Right kidney (tissue), 1 donor: ENCODE measurements around the gene TTLL5.

Source experiments
- DNase-seq: peaks from one replicate; pipeline ENCODE4 v3.0.0-alpha.2; 2016

TTLL5 gene

DNA sequence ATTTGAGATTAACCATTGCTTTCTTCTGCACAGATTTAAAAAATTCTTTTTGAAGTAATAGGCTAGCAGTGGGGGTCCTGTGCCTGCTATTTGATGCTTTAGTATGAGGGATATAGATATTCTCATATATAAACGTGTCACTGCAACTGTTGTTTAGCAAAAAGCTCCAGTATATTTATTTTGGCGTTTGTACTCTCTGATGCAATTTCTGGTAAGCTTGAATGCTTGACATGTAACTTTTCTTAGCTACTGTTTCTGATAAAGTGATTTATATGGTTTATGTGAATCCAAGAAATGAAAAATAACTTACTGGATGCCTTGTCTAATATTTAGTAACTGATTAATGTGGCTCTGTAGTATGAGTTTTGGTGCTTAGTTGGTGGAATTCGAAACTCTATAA, 77.1 kb downstream of the TTLL5 start:
- DNase-seq = no peak

DNA sequence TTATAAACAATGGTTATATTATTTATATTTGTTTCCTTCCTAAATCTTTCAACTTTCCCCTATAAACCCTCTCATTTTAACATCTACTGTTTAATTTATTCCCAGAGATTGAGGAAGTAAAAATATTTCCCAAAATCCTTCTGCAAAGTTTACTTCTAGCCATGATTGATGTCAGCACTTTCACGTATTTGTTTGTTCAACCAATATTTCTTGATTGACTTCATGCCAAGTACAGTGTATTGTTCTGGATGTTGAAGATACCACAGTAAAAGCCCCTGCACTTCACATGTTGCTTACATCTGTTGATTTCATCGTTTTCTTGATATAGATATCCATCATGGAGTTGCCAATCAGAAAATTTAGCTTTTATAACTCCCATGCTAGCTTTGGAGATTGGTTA, 81.8 kb downstream of the TTLL5 start:
- DNase-seq = no peak

DNA sequence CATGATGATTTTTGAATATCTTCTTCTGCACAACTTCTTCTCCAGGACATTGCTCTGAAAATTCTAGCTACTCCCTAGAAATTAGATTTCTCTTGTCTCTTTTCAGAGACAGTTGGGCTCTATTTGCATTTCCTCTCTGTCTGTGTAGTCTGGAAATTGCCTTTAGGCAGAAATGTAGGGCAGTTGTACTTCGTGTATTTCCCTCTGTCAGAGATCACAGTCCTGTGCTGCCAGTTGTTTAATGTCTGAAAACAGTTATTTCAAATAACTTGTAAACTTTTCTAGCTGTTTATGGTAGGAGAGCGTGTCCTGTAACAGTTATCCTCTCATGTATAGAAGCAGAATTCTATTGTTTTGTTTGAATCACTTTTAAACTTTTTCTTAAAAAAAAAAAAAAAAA, 86.9 kb downstream of the TTLL5 start:
- no peak for DNase-seq

DNA sequence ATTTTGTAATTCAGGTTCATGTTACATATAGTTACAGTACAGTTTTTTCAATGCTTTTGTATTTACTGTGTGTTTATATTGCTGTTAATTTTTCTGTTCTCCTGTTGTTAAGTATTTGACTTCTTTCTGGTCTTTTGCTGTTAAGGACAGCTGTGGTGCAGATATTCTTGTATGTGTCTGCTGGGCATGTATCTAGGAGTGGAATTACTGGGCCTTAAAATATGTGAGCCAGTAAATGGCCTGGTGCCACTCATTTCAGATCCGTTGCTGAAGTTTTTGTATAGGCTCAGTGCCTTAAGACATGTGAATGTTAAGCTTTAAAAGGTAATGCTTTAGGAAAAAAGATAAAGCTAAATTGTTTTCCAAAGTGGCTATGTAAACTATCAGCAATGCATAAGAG, 87.3 kb downstream of the TTLL5 start:
- no peak for DNase-seq

DNA sequence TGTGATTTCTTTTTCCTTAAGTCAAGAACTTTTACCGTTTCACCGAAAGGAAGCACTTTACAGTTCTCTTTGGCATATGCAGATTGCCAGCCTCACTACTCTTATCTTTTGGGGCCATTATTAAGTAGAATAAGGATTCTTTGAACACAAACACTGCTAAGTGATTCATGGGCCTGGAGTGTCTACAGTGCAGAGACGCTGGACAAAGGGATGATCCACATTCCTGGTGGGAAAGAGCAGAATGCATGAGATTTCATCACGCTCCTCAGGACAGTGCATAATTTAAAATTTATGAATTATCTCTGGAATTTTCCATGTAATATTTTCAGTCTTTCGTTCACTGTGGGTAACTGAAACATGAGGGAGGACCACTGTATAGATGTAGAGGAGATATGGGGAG, 90.2 kb downstream of the TTLL5 start:
- no peak for DNase-seq

DNA sequence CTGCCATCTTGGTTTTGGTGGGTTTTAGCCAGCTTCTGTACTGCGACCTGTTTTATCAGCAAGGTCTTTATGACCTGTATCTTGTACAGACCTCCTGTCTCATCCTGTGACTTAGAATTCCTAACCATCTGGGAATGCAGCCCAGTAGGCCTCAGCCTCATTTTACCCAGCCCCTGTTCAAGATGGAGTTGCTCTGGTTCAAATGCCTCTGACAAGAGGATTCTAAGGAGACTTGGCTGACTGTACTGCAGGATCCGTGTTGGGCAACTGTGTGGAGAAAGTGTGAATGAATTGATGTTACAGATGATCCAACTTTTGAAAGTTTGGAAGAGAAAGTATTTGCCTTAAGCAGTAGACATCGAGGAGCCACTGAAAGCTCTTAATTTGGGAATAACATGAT, 91.0 kb downstream of the TTLL5 start:
- DNase-seq = no peak

DNA sequence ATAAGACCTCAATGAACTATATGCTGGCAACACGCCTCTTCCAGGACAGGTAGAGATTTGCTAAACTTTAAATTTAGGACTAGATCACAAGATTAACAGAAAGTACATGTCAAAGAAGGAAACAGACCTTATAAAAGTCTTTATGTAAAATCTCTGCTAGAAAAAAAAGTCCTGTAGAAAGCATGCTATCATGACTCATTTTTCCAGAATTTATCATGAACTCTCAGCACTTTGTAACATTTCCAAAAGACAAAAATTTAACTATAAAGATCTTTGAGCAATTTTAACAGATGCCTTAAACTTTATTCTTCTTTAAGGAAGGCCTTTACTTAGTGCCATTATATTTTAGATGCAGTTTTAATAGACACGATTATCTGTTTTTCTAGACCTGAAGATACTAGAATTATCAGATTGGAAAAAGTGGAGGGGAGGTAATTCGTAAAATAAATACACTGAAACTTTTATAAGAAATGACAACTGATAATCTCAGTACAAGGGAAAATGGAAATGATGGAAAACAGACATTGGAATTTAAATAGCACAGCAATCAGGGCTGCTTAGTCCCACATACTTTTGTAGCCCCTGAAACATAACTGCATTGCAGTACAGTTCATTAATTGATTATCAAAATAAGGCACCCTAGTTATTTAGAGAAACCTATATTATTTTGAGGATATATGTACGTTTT, 92.0 kb downstream of the TTLL5 start:
- DNase-seq = no peak

DNA sequence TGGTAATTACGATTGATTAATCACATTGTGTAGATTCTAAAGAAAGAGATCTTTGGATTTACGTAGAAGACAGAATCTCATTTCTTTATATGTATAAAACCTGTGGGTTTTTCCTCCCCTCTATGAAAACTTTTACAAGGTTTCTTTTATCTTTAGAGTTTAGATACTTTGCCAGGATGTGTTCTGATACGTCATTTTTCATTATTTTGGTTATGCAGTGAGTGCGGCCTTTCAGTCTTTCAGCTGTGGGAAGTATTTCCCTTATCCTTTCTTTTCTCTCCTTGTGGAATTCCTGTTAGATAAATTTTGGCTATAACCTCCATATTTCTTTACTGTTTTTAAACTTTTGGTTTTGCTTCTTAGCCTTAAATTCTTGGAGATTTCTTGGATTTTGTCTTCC, 92.7 kb downstream of the TTLL5 start:
- DNase-seq = no peak

DNA sequence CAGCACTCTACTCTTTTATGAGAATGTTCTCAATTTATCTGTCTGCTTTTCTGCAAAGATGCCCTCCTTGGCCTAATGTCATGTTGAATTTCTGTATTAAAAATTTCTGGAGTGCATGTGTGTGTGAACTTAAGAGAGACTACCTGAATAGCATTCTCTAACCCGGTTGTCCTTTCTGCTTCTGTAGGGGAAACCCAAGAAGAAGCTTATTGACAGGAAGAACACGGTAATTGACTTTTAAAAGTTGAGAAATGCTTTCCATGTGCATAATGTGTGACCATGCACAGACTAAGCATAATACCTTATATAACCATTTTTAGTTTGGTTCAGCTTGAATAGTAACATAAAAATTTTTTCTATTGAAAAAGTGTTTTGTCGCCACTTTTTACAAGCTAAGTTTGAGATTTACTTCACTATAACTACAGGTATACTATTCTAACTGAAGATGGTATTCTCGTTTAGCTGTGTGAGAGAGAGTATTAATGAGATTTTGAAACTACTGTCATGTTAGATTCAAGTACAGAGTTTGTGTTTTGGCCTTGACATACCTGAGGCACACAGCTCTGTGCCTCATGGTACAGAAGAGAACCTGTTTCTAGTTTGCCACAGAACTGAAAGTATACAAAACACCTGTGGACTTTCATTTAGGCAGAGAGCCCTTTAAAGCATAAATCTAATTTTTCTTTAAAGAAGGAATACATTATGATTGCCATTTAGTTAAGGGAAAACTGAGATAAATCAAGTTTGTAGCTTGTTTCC, 96.8 kb downstream of the TTLL5 start:
- no peak for DNase-seq

DNA sequence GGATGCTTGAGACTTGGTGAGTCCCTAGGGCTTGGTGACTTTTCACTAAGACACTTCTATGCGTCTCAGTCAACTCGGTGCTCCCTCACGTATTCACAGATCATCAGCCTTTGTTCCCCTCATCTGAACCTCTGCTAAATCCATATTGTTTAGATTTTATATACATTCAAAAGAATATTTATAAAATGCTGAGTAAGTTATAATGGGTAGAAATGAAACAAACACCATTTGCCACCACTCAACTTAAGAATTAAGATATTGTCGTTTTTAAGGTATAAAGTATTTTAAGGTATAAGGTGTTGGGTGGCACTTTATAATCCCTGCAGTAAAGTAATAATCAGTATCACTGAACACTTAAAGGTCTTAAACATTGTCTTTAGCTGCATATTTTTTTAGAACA, 103.0 kb downstream of the TTLL5 start:
- no peak for DNase-seq

DNA sequence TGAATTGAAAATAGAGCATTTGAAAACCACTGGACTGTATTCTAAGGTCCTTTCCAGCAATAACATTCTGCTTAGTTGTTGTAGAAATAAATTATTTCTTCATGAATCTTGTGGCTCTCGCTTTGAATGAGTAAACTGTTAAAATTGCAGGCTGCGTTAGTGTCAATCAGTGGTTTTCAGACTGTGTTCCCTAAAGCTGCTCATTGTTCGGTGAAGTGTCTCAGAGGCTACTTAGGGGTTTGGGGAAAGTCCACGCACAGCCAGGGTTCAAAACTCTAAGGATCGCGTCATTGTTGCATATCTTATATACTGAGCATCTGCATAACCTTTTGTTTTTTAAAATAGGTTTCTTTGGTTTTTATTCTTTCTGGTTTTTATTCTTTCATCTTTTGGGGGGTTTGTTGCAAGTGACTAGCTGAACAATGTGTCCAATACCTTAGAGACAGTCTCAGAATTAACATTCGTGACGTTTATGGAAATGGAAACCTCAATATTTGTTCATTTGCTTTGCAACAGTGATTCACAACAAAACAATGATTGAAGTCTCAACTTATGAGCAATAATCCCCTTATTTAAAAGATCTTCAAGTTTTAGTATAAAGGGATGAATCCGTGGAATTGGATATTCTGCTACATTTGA, 108.1 kb downstream of the TTLL5 start:
- DNase-seq = no peak

DNA sequence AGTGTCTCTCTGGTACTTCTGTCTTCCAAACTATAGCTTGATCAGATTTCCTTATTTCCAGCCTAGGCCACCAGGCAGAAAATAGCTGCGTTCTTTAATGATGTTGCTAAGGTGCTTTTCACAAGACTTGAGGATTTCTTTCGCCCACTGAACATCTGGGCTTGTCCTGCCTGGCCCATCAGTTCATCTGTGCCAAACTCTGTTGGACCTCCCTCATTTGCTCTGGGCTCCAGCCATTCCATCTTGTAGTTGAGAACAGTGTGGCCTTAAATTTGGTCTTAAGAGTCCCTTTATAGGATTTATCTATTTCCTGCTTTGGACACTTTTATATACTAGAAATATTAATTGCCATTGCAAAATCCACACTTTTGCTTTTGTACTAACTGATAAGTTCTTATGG, 109.6 kb downstream of the TTLL5 start:
- DNase-seq = no peak

DNA sequence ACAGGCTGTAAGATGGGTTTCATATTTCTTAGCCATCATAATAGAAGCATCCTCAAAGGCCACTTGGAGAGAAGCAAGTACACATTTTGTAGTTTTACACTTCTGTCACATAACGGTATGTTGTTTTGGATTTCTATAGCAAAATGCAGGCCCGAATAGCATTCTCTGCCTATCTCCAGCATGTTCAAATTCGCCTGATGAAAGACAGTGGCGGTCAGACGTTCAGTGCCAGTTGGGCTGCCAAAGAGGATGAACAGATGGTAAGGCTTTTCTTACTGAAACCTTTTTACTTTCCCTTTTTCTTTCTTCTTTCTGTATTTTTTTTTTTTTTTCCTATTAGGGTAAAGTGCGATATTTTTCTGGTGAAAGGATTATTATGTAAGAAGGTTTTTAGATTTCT, 110.5 kb downstream of the TTLL5 start:
- no peak for DNase-seq

DNA sequence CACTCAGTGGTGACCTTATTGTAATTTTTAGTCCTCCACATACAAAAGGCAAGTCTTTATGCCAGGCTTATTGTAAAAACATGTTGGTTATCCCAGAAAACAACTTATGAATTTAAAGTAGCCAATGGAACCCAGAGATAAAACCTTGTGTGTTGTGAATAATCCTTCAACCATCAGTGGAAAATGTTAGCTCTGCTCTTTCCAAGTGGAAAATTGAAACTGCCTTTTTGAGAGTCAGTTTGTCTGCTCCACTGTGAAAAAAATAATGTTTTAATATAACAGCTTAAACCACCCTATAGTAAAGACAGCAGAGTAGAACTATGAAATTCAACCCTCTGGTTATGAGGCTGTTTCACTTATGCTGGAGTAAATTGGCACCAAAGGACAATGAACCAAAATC, 112.0 kb downstream of the TTLL5 start:
- no peak for DNase-seq

DNA sequence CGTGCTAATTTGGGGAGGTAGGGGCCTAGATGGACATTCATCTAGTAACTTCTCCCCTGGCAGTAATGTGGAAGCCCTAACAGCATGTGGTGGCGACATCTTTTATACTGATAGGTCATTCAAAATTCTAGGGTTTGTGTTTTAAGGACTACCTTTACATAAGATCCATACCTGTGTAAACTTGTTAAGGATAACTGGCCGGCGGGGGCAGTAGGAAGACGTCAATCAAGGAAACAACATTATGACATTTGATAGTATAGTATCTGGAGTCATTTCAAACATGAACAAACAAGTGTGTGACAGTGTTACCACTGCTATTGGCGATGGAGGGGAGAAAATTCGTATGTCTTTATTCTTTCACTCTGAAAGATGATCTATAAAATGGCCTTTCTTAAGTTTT, 120.0 kb downstream of the TTLL5 start:
- DNase-seq = no peak

DNA sequence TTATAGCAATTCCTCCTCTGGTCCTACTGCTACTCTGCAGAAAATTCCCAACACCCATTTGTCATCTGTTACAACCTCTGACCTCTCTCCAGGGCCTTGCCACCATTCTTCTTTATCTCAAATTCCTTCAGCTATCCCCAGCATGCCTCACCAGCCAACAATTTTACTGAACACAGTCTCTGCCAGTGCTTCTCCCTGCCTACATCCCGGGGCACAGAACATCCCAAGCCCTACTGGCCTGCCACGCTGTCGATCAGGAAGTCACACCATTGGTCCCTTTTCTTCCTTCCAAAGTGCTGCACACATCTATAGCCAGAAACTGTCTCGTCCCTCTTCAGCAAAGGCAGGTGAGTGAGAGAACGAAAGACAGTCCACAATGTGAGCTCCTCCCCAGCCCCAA, 122.1 kb downstream of the TTLL5 start:
- DNase-seq = no peak

DNA sequence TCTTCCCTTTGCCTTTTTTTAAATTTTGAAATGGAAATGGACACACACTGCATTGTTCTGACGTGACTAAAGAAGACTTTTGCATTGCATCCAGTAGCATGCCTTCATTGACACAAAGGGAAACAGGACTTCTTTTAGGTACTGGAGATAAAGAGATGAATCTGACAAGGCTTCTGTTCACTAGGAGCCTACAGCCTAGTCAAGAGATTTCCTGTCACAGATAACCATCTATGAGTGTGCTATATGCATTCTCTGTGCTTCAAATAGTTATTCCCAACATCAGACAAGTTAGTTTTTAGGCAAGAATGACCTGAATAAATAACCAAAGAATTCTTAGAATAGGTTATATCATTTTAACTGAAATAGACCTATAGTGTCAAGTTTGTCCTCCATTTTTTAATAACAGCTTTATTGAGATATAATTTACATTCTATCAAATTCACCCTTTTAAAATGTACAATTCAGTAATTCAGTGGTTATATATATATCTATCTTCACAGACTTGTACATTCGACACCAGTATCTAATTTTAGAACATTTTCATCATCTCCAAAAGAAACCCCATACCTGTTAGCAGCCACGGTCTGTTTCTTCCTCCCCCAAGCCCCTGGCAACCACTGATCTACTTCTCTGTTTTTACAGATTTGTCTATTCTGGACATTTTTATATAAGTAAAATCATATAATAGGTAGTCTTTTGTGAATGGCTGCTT, 122.7 kb downstream of the TTLL5 start:
- DNase-seq = no peak

DNA sequence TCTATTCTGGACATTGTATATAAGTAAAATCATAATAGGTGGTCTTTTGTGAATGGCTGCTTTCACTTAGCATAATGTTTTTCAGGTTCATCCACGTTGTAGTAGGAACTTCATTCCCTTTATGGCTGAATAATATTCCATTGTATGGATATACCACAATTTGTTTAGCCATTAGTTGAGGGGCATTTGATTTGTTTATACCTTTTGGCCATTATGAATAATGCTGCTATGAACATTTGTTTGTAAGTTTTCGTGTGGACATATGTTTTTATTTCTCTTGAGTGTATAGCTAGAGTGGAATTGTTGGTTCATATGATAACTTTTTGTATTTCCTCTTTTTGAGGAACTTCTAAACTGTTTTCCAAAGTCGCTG, 123.3 kb downstream of the TTLL5 start:
- DNase-seq = no peak

DNA sequence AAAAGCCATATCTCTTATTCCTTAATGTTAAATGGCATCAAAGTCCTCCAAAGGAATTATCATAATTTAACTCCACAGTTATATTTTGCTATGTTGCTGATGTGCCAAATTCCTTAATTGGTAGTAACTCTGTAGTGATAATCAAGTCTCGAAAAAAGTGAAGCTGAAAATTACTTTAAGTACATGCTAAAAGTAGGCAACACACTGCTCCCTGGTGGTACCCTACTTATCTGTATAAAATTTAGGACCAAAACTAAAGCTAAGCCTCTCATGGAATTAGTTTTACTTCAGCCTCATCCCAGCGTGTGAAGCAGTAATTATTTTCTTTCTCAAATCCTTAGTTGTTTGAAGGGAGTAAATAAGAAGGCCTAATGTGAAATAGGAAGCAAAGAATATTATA, 132.8 kb downstream of the TTLL5 start:
- no peak for DNase-seq

DNA sequence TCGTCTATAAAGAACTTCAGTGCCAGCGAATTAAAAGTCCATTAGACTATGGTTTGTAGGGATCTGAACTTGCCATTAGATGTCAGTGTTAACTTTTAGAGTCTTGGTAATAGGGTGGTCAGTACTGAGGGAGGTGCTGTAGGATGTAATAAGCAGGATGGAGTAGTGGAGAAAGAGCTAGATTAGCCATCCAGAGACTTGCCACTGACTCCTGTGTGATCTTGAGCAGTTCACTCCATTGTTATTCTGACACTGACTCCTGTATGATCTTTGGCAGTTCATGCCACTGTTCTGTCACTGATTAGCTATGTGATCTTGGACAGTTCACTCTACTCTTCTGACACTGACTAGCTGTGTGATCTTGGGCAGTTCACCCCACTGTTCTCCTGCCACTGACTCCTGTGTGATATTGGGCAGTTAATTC, 133.6 kb downstream of the TTLL5 start:
- no peak for DNase-seq

DNA sequence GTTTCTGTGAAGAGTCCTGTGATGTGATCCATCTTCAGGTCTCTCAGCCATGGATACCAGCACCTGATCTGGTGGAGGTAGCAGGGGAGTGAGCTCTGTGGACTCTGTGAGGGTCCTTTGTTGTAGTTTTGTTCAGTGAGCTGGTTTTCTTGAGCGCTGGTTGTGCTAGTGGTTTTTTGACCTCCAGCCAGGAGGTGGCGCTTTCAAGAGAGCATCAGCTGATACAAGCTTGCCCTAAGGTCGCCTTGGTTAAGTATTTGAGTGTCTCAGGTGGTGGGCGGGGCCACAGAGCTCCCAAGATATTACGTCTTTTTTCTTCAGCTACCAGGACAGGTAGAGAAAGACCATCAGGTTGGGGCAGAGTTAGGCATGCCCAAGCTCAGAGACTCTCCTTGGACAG, 139.7 kb downstream of the TTLL5 start:
- DNase-seq = no peak

DNA sequence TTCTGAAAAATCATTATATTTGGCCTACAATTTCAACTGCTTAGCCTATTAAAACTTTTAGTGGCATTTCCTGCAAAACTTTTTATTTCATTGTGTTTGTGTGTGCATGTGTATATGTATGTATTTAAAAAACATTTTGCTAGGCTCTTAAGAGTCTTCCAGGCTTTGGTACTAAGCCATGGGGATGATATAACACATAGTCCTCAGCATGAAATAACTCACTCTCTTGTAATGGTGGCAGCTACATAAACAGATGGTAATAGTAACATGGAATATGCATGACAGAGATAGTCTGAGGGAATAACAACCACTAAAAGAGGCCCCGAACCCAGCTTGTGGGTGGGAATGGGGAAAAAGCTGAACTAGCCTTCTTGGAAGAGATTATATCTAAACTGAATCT, 141.4 kb downstream of the TTLL5 start:
- no peak for DNase-seq

DNA sequence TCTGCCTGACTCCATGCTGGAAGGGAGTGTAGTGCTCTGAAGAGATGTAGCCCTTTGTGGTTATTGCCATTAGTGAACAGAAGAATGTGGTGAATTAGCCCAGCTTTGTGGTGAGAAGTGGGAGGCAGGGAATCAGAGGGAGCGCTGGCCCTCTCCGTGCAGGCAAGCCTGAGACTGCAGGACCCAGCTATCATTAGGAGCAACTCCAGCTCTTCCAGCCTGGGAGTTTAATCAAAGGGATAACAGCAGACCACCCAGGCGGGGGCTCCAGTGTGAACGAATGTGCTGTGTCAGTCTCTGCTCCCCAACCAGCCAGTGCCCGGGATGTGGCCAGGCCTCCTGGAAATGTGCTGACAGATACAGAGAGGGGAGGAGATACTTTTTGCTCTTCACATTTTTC, 142.7 kb downstream of the TTLL5 start:
- DNase-seq = no peak
